ENCODE measurements around the gene CAMK1D. TPM values are rescaled to one million over a fixed set of nuclear protein-coding genes. Genes with fewer than 3 reads are reported as not detected.

Gene CAMK1D
- total and polyA plus RNA-seq, 4 donors = 1.9 to 19.0 (median 7.6) TPM

DNA sequence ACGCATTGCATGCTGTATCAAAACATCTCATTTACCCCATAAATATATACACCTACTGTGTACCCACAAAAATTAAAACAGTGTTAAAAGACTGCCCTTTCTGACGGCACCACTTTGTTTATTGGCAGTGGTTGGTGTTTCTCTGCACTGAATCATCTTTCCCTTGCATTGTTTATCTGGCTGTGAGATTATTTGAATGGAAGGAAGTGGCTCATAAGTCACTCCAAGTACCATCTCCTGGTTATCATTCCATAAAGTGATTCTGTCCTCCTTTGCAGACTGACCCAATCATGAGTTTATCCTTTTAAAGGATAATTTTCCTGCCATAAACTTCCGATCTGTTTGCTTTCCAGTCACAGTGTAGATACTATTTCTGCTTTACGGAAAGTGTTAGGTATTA is 183.8 kb downstream of the CAMK1D start:
- no peak overlapping the region for H3K27ac ChIP-seq (ENCODE audit: low read depth in 1 of 2, low read length in 2 of 2)
- H3K36me3 ChIP-seq (ENCODE audit: control insufficient read depth in 1 of 2, insufficient read depth in 2 of 2, low read length in 1 of 2) = no peaks in the 10 kb centered on the region
- DNase-seq = no peak

DNA sequence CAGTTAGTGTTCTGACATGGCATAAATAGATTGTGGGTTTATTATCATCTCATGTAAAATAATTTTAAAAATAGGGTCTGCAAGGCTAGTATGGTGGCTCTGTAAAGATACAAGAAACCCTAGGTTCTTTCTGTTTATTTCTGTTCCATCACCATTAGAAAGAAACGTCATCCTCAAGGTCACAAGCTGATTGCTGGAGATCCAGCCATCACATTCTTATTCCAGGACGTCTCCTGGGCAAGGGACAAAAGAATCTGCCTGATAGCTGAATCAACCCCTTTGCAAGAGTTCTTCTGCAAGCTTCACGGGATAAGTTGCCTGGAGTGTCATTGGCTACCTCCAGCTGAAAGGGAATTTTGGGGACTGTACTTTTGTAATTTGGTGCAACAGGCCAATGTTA is 184.4 kb downstream of the CAMK1D start:
- WGBS, 2 donors = 88 to 90% methylated on average over 3 of the region's 3 CpGs
- H3K4me3 ChIP-seq (ENCODE audit: low read length in 2 of 2) = no peak overlapping the region
- intact Hi-C loops (cut with DNase I) = no loop called here
- H3K36me3 ChIP-seq (ENCODE audit: control insufficient read depth in 1 of 2, insufficient read depth in 2 of 2, low read length in 1 of 2) = no peaks in the 10 kb centered on the region
- H3K9me3 ChIP-seq (ENCODE audit: control insufficient read depth, low read length) = no peaks in the 10 kb centered on the region
- no peaks in the 10 kb centered on the region for H3K4me1 ChIP-seq (ENCODE audit: control insufficient read depth in 1 of 2, insufficient read depth in 2 of 2, low read length in 2 of 2)
- ATAC-seq (ENCODE audit: low FRiP score) = no peak
- DNase-seq = no peak
- H3K27me3 ChIP-seq (ENCODE audit: control insufficient read depth in 1 of 2, insufficient read depth in 2 of 2, low read length in 1 of 2) = no peaks in the 10 kb centered on the region
- H3K27ac ChIP-seq (ENCODE audit: low read depth in 1 of 2, low read length in 2 of 2) = no peak overlapping the region

More for the DNA sequence above, 183.8 kb downstream of the CAMK1D start:
- H3K27me3 ChIP-seq (ENCODE audit: control insufficient read depth in 1 of 2, insufficient read depth in 2 of 2, low read length in 1 of 2) = no peaks in the 10 kb centered on the region
- intact Hi-C loops (cut with DNase I) = no loop called here
- no peak for ATAC-seq (ENCODE audit: low FRiP score)
- no peaks in the 10 kb centered on the region for H3K4me1 ChIP-seq (ENCODE audit: control insufficient read depth in 1 of 2, insufficient read depth in 2 of 2, low read length in 2 of 2)
- 93 to 95% methylated on average over 4 of the region's 4 CpGs for WGBS, 2 donors
- H3K4me3 ChIP-seq (ENCODE audit: low read length in 2 of 2) = no peak overlapping the region
- no peaks in the 10 kb centered on the region for H3K9me3 ChIP-seq (ENCODE audit: control insufficient read depth, low read length)

- Histone ChIP-seq H3K36me3 (ENCODE audit: control insufficient read depth in 1 of 2, insufficient read depth in 2 of 2, low read length in 1 of 2) (no peaks in the 10 kb centered on the region), H3K4me3 (ENCODE audit: low read length in 2 of 2) (no peak overlapping the region), H3K27ac (ENCODE audit: low read depth in 1 of 2, low read length in 2 of 2) (no peak overlapping the region), H3K27me3 (ENCODE audit: control insufficient read depth in 1 of 2, insufficient read depth in 2 of 2, low read length in 1 of 2) (no peaks in the 10 kb centered on the region), H3K4me1 (ENCODE audit: control insufficient read depth in 1 of 2, insufficient read depth in 2 of 2, low read length in 2 of 2) (no peaks in the 10 kb centered on the region), H3K9me3 (ENCODE audit: control insufficient read depth, low read length) (no peaks in the 10 kb centered on the region)
- intact Hi-C loops (cut with DNase I) = no loop called here
- ATAC-seq (ENCODE audit: low FRiP score) (no peak), DNase-seq (no peak)
- WGBS, 2 donors = 79 to 85% methylated on average over 9 of the region's 9 CpGs
These were observed 185.5 kb downstream of the CAMK1D start for GRCh38 chr10:12534824-12535223.

- Histone ChIP-seq H3K9me3 (ENCODE audit: control insufficient read depth, low read length) (no peaks in the 10 kb centered on the region), H3K4me3 (ENCODE audit: low read length in 2 of 2) (no peak overlapping the region), H3K27ac (ENCODE audit: low read depth in 1 of 2, low read length in 2 of 2) (no peak overlapping the region), H3K27me3 (ENCODE audit: control insufficient read depth in 1 of 2, insufficient read depth in 2 of 2, low read length in 1 of 2) (no peaks in the 10 kb centered on the region), H3K36me3 (ENCODE audit: control insufficient read depth in 1 of 2, insufficient read depth in 2 of 2, low read length in 1 of 2) (no peaks in the 10 kb centered on the region), H3K4me1 (ENCODE audit: control insufficient read depth in 1 of 2, insufficient read depth in 2 of 2, low read length in 2 of 2) (no peaks in the 10 kb centered on the region)
- intact Hi-C loops (cut with DNase I) = no loop called here
- no peak for ATAC-seq (ENCODE audit: low FRiP score)
- DNase-seq = no peak
These were observed 186.3 kb downstream of the CAMK1D start for GRCh38 chr10:12535656-12536055.

DNA sequence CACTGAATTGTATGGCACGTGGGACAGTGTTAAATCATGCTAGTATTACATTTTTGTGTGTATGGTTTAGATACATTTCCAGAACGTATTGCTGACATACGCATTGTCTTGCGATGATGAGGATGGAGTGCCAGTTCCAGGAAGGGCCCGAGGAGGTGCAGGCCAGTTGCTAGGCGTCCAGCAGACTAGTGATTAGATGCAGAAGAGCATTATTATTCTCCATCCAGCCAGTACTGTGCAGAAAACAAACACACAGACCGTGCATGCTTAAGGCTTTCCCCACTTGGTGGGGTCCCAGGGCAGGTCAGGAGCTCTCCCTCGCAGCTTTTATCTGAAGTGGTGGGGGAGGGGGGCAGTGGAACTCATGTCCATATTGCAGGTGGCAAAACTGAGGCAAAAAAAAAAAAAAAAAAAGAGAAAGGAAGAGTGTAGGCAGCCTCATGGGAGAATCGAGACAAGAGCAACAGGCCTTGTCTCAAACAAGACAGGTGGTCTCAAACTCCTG is 189.2 kb downstream of the CAMK1D start:
- H3K4me3 ChIP-seq (ENCODE audit: low read length in 2 of 2) = no peak overlapping the region
- no peaks in the 10 kb centered on the region for H3K4me1 ChIP-seq (ENCODE audit: control insufficient read depth in 1 of 2, insufficient read depth in 2 of 2, low read length in 2 of 2)
- 70 to 85% methylated on average over 9 of the region's 9 CpGs for WGBS, 2 donors
- no peak for ATAC-seq (ENCODE audit: low FRiP score)
- intact Hi-C loops (cut with DNase I) = no loop called here
- H3K9me3 ChIP-seq (ENCODE audit: control insufficient read depth, low read length) = no peaks in the 10 kb centered on the region
- no peaks in the 10 kb centered on the region for H3K36me3 ChIP-seq (ENCODE audit: control insufficient read depth in 1 of 2, insufficient read depth in 2 of 2, low read length in 1 of 2)
- no peak overlapping the region for H3K27ac ChIP-seq (ENCODE audit: low read depth in 1 of 2, low read length in 2 of 2)
- H3K27me3 ChIP-seq (ENCODE audit: control insufficient read depth in 1 of 2, insufficient read depth in 2 of 2, low read length in 1 of 2) = no peaks in the 10 kb centered on the region
- no peak for DNase-seq

- no peaks in the 10 kb centered on the region for H3K4me1 ChIP-seq (ENCODE audit: control insufficient read depth in 1 of 2, insufficient read depth in 2 of 2, low read length in 2 of 2)
- no peaks in the 10 kb centered on the region for H3K27me3 ChIP-seq (ENCODE audit: control insufficient read depth in 1 of 2, insufficient read depth in 2 of 2, low read length in 1 of 2)
- H3K4me3 ChIP-seq (ENCODE audit: low read length in 2 of 2) = no peak overlapping the region
- H3K9me3 ChIP-seq (ENCODE audit: control insufficient read depth, low read length) = no peaks in the 10 kb centered on the region
- 70 to 71% methylated on average over 7 of the region's 7 CpGs for WGBS, 2 donors
- peak; percentile 26 for ATAC-seq (ENCODE audit: low FRiP score)
- intact Hi-C loops (cut with DNase I) = no loop called here
- DNase-seq = no peak
- no peaks in the 10 kb centered on the region for H3K36me3 ChIP-seq (ENCODE audit: control insufficient read depth in 1 of 2, insufficient read depth in 2 of 2, low read length in 1 of 2)
- no peak overlapping the region for H3K27ac ChIP-seq (ENCODE audit: low read depth in 1 of 2, low read length in 2 of 2)
These were observed 190.2 kb downstream of the CAMK1D start for GRCh38 chr10:12539350-12540164.

DNA sequence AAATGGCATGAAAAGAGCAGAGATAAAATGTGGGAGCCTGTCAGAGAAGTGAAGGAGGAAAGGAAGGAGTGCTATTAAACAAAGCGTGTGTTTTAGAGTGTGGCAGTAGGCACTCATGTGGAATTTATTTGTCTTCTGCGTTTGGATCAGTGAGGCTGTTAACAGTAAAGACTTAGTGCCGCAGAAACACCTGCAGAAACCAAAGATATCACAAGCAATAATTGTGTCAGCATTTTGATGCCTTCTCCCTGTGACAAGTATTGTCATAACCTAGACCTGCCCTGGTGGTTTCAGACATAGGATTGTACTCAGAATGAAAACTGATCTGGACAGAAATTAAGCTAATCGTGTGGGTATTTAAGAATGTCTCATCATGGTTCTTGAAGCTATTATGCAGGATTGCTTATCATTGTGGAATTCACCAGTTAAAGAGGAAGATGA is 191.0 kb downstream of the CAMK1D start:
- Histone ChIP-seq H3K4me3 (ENCODE audit: low read length in 2 of 2) (no peak overlapping the region), H3K4me1 (ENCODE audit: control insufficient read depth in 1 of 2, insufficient read depth in 2 of 2, low read length in 2 of 2) (no peaks in the 10 kb centered on the region), H3K27ac (ENCODE audit: low read depth in 1 of 2, low read length in 2 of 2) (no peak overlapping the region), H3K27me3 (ENCODE audit: control insufficient read depth in 1 of 2, insufficient read depth in 2 of 2, low read length in 1 of 2) (no peaks in the 10 kb centered on the region), H3K9me3 (ENCODE audit: control insufficient read depth, low read length) (no peaks in the 10 kb centered on the region), H3K36me3 (ENCODE audit: control insufficient read depth in 1 of 2, insufficient read depth in 2 of 2, low read length in 1 of 2) (no peaks in the 10 kb centered on the region)
- WGBS, 2 donors = 83 to 87% methylated on average over 4 of the region's 4 CpGs
- intact Hi-C loops (cut with DNase I) = no loop called here
- no peak for DNase-seq
- ATAC-seq (ENCODE audit: low FRiP score) = no peak

DNA sequence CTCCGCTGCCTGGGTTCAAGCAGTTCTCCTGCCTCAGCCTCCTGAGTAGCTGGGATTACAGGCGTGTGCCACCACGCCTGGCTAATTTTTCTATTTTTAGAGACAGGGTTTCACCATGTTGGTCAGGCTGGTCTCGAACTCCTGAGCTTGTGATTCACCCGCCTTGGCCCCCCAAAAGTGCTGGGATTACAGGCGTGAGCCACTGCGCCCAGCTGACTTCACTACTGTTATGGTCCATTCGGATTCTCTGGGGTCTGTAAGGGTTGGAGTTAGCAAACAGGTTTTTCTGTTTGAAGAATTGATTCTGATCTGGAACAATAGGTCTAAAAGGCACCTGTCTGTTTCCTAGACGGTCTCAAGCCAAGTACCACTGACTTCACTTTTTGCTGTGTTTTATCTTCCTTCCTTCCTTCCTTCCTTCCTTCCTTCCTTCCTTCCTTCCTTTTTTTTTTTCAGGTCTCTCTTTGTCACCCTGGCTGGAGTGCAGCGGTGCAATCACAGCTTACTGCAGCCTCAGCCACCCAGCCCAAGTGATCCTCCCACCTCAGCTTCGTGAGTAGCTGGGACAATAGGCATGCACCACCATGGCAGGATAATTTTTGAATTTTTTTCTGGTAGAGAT is 192.2 kb downstream of the CAMK1D start:
- DNase-seq (no peak), ATAC-seq (ENCODE audit: low FRiP score) (no peak)
- intact Hi-C loops (cut with DNase I) = loop anchor here in 1 of 2 donors (2.0 kb wide), 1 partner anchor 29 kb away; no protein-coding TSS in a partner anchor
- H3K36me3 ChIP-seq (ENCODE audit: control insufficient read depth in 1 of 2, insufficient read depth in 2 of 2, low read length in 1 of 2) = no peaks in the 10 kb centered on the region
- WGBS, 2 donors = 92 to 96% methylated on average over 11 of the region's 11 CpGs
- H3K27me3 ChIP-seq (ENCODE audit: control insufficient read depth in 1 of 2, insufficient read depth in 2 of 2, low read length in 1 of 2) = no peaks in the 10 kb centered on the region
- no peak overlapping the region for H3K4me3 ChIP-seq (ENCODE audit: low read length in 2 of 2)
- no peak overlapping the region for H3K27ac ChIP-seq (ENCODE audit: low read depth in 1 of 2, low read length in 2 of 2)
- no peaks in the 10 kb centered on the region for H3K9me3 ChIP-seq (ENCODE audit: control insufficient read depth, low read length)
- H3K4me1 ChIP-seq (ENCODE audit: control insufficient read depth in 1 of 2, insufficient read depth in 2 of 2, low read length in 2 of 2) = no peaks in the 10 kb centered on the region

Data from aorta (tissue), 5 donors.